ENCODE results near the gene SMC2.

DNA sequence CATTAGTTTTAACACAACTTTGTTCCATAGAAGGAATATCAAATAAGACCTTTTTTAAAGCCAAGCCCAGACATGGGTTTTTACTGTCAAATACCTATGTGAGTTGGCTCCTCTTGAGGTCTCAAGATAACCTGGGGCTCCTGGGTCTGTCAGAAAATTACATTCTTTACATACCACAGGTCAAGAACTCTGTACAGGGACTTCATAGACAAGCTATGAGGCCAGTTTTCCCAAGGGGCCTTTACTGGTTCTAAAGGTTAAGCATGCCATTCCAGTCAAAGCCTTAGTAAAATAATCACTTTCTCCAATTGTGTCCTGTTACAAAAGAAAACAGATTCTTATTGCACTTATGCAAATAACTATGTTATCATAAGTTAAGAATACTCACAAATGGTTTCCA is 15.5 kb upstream of the SMC2 start:
- TF ChIP-seq TAF1 (IDR thresholded peaks at IDR 0.05; ENCODE audit: low read depth) (no peak), FOXM1 (IDR thresholded peaks at IDR 0.05; ENCODE audit: borderline replicate concordance, low read depth) (no peak), NFIC (IDR thresholded peaks at IDR 0.05) (no peak), ZBTB7A (IDR thresholded peaks at IDR 0.05; ENCODE audit: low read depth) (no peak), EP300 (IDR thresholded peaks at IDR 0.05; ENCODE audit: borderline replicate concordance) (no peak), RAD21 (IDR thresholded peaks at IDR 0.05; ENCODE audit: low read depth) (no peak), TEAD4 (IDR thresholded peaks at IDR 0.05) (no peak), YY1 (IDR thresholded peaks at IDR 0.05; ENCODE audit: low read depth) (no peak), TCF12 (IDR thresholded peaks at IDR 0.05; ENCODE audit: low read depth) (no peak)
- TF ChIP-seq, protein P1, sequence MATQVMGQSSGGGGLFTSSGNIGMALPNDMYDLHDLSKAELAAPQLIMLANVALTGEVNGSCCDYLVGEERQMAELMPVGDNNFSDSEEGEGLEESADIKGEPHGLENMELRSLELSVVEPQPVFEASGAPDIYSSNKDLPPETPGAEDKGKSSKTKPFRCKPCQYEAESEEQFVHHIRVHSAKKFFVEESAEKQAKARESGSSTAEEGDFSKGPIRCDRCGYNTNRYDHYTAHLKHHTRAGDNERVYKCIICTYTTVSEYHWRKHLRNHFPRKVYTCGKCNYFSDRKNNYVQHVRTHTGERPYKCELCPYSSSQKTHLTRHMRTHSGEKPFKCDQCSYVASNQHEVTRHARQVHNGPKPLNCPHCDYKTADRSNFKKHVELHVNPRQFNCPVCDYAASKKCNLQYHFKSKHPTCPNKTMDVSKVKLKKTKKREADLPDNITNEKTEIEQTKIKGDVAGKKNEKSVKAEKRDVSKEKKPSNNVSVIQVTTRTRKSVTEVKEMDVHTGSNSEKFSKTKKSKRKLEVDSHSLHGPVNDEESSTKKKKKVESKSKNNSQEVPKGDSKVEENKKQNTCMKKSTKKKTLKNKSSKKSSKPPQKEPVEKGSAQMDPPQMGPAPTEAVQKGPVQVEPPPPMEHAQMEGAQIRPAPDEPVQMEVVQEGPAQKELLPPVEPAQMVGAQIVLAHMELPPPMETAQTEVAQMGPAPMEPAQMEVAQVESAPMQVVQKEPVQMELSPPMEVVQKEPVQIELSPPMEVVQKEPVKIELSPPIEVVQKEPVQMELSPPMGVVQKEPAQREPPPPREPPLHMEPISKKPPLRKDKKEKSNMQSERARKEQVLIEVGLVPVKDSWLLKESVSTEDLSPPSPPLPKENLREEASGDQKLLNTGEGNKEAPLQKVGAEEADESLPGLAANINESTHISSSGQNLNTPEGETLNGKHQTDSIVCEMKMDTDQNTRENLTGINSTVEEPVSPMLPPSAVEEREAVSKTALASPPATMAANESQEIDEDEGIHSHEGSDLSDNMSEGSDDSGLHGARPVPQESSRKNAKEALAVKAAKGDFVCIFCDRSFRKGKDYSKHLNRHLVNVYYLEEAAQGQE (IDR thresholded peaks at IDR 0.05; ENCODE audit: low read depth): no peak
- TF ChIP-seq, protein P2, sequence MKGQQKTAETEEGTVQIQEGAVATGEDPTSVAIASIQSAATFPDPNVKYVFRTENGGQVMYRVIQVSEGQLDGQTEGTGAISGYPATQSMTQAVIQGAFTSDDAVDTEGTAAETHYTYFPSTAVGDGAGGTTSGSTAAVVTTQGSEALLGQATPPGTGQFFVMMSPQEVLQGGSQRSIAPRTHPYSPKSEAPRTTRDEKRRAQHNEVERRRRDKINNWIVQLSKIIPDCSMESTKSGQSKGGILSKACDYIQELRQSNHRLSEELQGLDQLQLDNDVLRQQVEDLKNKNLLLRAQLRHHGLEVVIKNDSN (IDR thresholded peaks at IDR 0.05): no peak

Measured in Ishikawa (cell line).